HG03095 (cell line): Measurements from ENCODE around the gene LDLRAP1.
"Not testable (repeated sequence)": the region's sequence is repeated elsewhere in the genome, so short reads cannot be mapped to it uniquely, and the experiment has no call there.

Experiments used
- ATAC-seq: cut with Tn5 transposase; IDR thresholded peaks from one replicate; pipeline ENCODE4 v1.9.1; 2021; ENCODE audit warnings: moderate library complexity; ENCODE audit not compliant: unreplicated experiment

Gene LDLRAP1

GRCh38 chr1:25572708-25573590, 29.5 kb downstream of the LDLRAP1 start:
- no peak for ATAC-seq

- no peak for ATAC-seq
These were observed 30.2 kb downstream of the LDLRAP1 start for GRCh38 chr1:25573591-25573930.

GRCh38 chr1:25573961-25574360, 30.6 kb downstream of the LDLRAP1 start:
- no peak for ATAC-seq

- ATAC-seq = no peak
These were observed 31.8 kb downstream of the LDLRAP1 start for GRCh38 chr1:25575191-25575590.

GRCh38 chr1:25576459-25577133, 33.2 kb downstream of the LDLRAP1 start:
- ATAC-seq = no peak

GRCh38 chr1:25577134-25577920, 33.9 kb downstream of the LDLRAP1 start:
- no peak for ATAC-seq

- no peak for ATAC-seq
These were observed 36.2 kb downstream of the LDLRAP1 start for GRCh38 chr1:25579292-25580252.

- no peak for ATAC-seq
These were observed 37.5 kb downstream of the LDLRAP1 start for GRCh38 chr1:25580927-25581326.

- ATAC-seq = no peak
These were observed 38.4 kb downstream of the LDLRAP1 start for GRCh38 chr1:25581764-25582163.

GRCh38 chr1:25583519-25584370, 40.3 kb downstream of the LDLRAP1 start:
- ATAC-seq = no peak

GRCh38 chr1:25586181-25586588, 42.8 kb downstream of the LDLRAP1 start:
- ATAC-seq = no peak

- no peak for ATAC-seq
These were observed 43.9 kb downstream of the LDLRAP1 start for GRCh38 chr1:25587290-25587689.

GRCh38 chr1:25588224-25588623, 44.8 kb downstream of the LDLRAP1 start:
- ATAC-seq = not testable (repeated sequence)

GRCh38 chr1:25588786-25589185, 45.4 kb downstream of the LDLRAP1 start:
- ATAC-seq = not testable (repeated sequence)

GRCh38 chr1:25590096-25590824, 46.9 kb downstream of the LDLRAP1 start:
- no peak for ATAC-seq

GRCh38 chr1:25593861-25594260, 50.5 kb downstream of the LDLRAP1 start:
- no peak for ATAC-seq

- ATAC-seq = no peak
These were observed 51.6 kb downstream of the LDLRAP1 start for GRCh38 chr1:25594971-25595370.

- not testable (repeated sequence) for ATAC-seq
These were observed 53.2 kb downstream of the LDLRAP1 start for GRCh38 chr1:25596641-25597040.

- no peak for ATAC-seq
These were observed 55.5 kb downstream of the LDLRAP1 start for GRCh38 chr1:25598879-25599278.
